T-cell (primary cell): ENCODE data around the gene GDF7. TPM values are rescaled to one million over a fixed set of nuclear protein-coding genes. Genes with fewer than 3 reads are reported as not detected.

Source experiments
- ATAC-seq, 4 experiments: fragments of 200-7000 bp in 3 of 4; fragments of 150-1000 bp in 1 of 4; cut with Tn5 transposase; replicated peaks in 1 of 4; 1 replicate in 3 of 4; 2 replicates in 1 of 4; pipeline ENCODE4 v1.10.0; 2021; ENCODE audit warnings: moderate library complexity in 3 of 4, mild to moderate bottlenecking in 2 of 4, moderate number of reproducible peaks in 1 of 4
- CTCF ChIA-PET, 2 donors: fragments of 300-600 bp; sonication (Branson Sonifier 250); formaldehyde crosslinking; loops; one replicate each; lab custom pipeline; 2022; ENCODE audit warnings: antibody characterized with exemption in 2 of 2; lab: Charles Lee
- POLR2A ChIA-PET, 2 donors: fragments of 300-600 bp; sonication (Branson Sonifier 250); formaldehyde crosslinking; loops; one replicate each; lab custom pipeline; 2022; ENCODE audit warnings: antibody characterized with exemption in 2 of 2; lab: Charles Lee
- DNase-seq, 35 experiments: peaks; one replicate each; pipeline versions ENCODE4 v3.0.0 to v3.0.0-alpha.2; 2013 to 2023
- H3K27ac ChIP-seq: one replicate; pipeline ENCODE4 v1.5.1; 2013; ENCODE audit warnings: low read length
- H3K27me3 ChIP-seq, 2 experiments: replicated peaks in 1 of 2; 1 replicate in 1 of 2; 2 replicates in 1 of 2; pipeline versions ENCODE4 v1.6.1 to v1.7.0; 2013; ENCODE audit warnings: low read length in 1 of 2, mixed read lengths in 1 of 2; ENCODE audit not compliant: control insufficient read depth in 2 of 2, insufficient read depth in 2 of 2; ENCODE audit errors: extremely low read depth in 1 of 2
- H3K36me3 ChIP-seq, 2 donors: 1 replicate in 1 of 2; 2 replicates in 1 of 2; pipeline versions ENCODE4 v1.6.1 to v1.7.0; 2013; ENCODE audit warnings: low read length in 1 of 2; ENCODE audit not compliant: control insufficient read depth in 2 of 2, insufficient read depth in 1 of 2; ENCODE audit errors: extremely low read depth in 1 of 2
- H3K4me1 ChIP-seq, 2 experiments: 1 replicate in 1 of 2; 2 replicates in 1 of 2; pipeline versions ENCODE4 v1.6.1 to v1.7.0; 2013; ENCODE audit warnings: low read length in 2 of 2, mixed read lengths in 1 of 2; ENCODE audit not compliant: insufficient read depth in 2 of 2, control insufficient read depth in 1 of 2; ENCODE audit errors: extremely low read depth in 1 of 2
- H3K4me3 ChIP-seq, 2 donors: 1 replicate in 1 of 2; 2 replicates in 1 of 2; pipeline versions ENCODE4 v1.5.1 to v1.7.0; 2013; ENCODE audit warnings: mild to moderate bottlenecking in 2 of 2, low read length in 1 of 2, moderate library complexity in 1 of 2; ENCODE audit not compliant: control insufficient read depth in 1 of 2; ENCODE audit errors: extremely low read depth in 1 of 2
- H3K9me3 ChIP-seq: 2 replicates; pipeline ENCODE4 v1.7.0; 2013
- H3K27ac Mint-ChIP-seq, 2 donors: one replicate each; pipeline ENCODE4 v1.8.0; 2020 to 2021; ENCODE audit warnings: mild to moderate bottlenecking in 2 of 2, mixed read lengths in 2 of 2
- H3K27me3 Mint-ChIP-seq, 2 donors: one replicate each; pipeline ENCODE4 v1.8.0; 2021 to 2022; ENCODE audit warnings: mixed read lengths in 2 of 2
- H3K36me3 Mint-ChIP-seq: one replicate; pipeline ENCODE4 v1.8.0; 2021; ENCODE audit warnings: mixed read lengths
- H3K4me1 Mint-ChIP-seq, 3 donors: one replicate each; pipeline ENCODE4 v1.8.0; 2020 to 2022; ENCODE audit warnings: mixed read lengths in 3 of 3, mild to moderate bottlenecking in 1 of 3
- H3K4me3 Mint-ChIP-seq, 3 donors: one replicate each; pipeline ENCODE4 v1.8.0; 2020 to 2022; ENCODE audit warnings: mild to moderate bottlenecking in 3 of 3, mixed read lengths in 3 of 3, moderate library complexity in 3 of 3
- H3K9me3 Mint-ChIP-seq, 3 donors: one replicate each; pipeline ENCODE4 v1.8.0; 2020 to 2022; ENCODE audit warnings: mixed read lengths in 3 of 3
- WGBS: methylation state at CpG from one replicate; pipeline ENCODE4 v1.1.5; 2013; ENCODE audit warnings: missing lambda C conversion rate; ENCODE audit not compliant: insufficient coverage; 5-methylcytosine and 5-hydroxymethylcytosine counted together
- total RNA-seq, 35 experiments: library from RNA in 6 of 35; stranded (reverse) in 6 of 35; fragments of 120-200 nt in 1 of 35; gene quantifications; one replicate each; pipeline versions ENCODE4 v1.2.1 to v1.2.4 and lab custom pipeline; 2013 to 2026

GDF7 gene
- total RNA-seq, 5 donors from 2014 or later (not counting 1 experiment from before 2014, with no cell fraction given) = 0.10 to 0.51 (median 0.16) TPM

DNA sequence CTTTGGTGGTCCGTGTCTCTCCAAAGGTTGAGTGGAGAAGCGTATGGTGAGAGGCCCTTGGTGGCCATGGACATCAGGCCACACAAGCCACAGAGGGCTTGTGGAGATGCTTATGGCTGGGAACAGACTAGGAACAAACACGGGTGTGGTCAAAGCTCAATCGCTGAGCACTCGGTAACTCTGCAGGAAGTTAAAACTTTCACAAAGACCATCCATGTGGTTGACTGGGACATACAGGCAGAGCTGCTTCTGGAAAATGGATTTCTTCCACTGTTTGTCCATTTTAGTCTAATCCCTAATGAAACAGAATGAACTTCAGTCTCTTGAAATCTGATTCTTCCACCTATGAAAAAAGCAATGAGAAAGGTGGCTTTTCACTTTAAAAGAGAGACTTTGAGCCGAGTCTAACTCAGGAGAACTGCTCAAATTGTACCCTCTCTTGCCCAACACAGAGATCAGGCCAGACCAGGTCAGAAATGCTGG, 17.7 kb downstream of the GDF7 start:
- H3K9me3 Mint-ChIP-seq = no peaks in the 10 kb centered on the region
- ChIA-PET POLR2A (no interaction called here), CTCF (interaction anchor here in 1 of 2 donors (1.1 kb wide), 1 partner anchor 29 kb away, joined by 4 read pairs; no protein-coding TSS in a partner anchor)
- H3K4me1 Mint-ChIP-seq = peaks cover 0 to 9% (median 5%) of the 10 kb centered on the region in 3 donors
- H3K27ac Mint-ChIP-seq = no peak overlapping the region
- H3K36me3 Mint-ChIP-seq = peaks cover 64% of the 10 kb centered on the region
- H3K4me3 Mint-ChIP-seq = no peak overlapping the region
- DNase-seq (no peak), ATAC-seq (no peak)
- no peaks in the 10 kb centered on the region for H3K9me3 ChIP-seq
- no peaks in the 10 kb centered on the region for H3K27me3 Mint-ChIP-seq
- H3K36me3 ChIP-seq = peaks cover 4 to 49% of the 10 kb centered on the region in 2 donors
- no peak overlapping the region for H3K4me3 ChIP-seq
- WGBS = 86% methylated on average over 3 of the region's 6 CpGs
- no peak overlapping the region for H3K27ac ChIP-seq
- H3K4me1 ChIP-seq = no peaks in the 10 kb centered on the region
- H3K27me3 ChIP-seq = no peaks in the 10 kb centered on the region

DNA sequence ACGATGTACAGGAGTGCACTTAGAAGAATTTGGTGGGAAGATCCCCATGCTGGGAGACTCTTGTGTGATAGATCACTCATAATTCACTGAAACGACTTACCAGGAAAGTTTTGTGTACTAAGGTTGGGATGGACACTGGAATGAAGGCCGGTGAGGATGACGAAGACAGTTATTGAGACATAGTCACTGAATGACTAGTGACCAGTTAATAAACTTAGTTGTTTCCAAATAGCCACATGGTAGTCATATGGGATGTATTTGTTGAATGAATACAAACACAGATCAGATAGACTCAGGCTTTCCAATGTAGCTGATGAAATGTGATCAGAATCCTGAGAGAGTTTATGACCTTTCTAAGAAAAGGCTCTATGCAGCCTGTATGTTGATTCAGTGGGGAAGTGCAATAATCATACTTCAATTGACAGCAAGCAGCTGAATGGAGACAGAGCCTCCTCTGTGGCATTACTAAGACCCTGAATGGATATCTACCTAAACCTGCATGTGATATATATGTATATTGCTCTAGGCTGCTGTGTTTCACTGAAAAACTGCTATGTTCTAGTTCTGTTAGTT, 20.4 kb downstream of the GDF7 start:
- ATAC-seq = no peak
- WGBS = 100% methylated on average over 3 of the region's 4 CpGs
- H3K4me3 ChIP-seq = no peak overlapping the region
- no peaks in the 10 kb centered on the region for H3K9me3 ChIP-seq
- H3K27ac ChIP-seq = no peak overlapping the region
- peaks cover 69% of the 10 kb centered on the region for H3K36me3 Mint-ChIP-seq
- H3K4me3 Mint-ChIP-seq = no peak overlapping the region
- no peaks in the 10 kb centered on the region for H3K27me3 ChIP-seq
- peaks cover 0 to 8% (median 5%) of the 10 kb centered on the region in 3 donors for H3K4me1 Mint-ChIP-seq
- no peaks in the 10 kb centered on the region for H3K4me1 ChIP-seq
- no peaks in the 10 kb centered on the region for H3K9me3 Mint-ChIP-seq
- H3K27ac Mint-ChIP-seq = no peak overlapping the region
- POLR2A ChIA-PET = no interaction called here
- peaks cover 0 to 38% of the 10 kb centered on the region in 2 donors for H3K36me3 ChIP-seq
- no peak for DNase-seq
- H3K27me3 Mint-ChIP-seq = no peaks in the 10 kb centered on the region
- CTCF ChIA-PET = no interaction called here

DNA sequence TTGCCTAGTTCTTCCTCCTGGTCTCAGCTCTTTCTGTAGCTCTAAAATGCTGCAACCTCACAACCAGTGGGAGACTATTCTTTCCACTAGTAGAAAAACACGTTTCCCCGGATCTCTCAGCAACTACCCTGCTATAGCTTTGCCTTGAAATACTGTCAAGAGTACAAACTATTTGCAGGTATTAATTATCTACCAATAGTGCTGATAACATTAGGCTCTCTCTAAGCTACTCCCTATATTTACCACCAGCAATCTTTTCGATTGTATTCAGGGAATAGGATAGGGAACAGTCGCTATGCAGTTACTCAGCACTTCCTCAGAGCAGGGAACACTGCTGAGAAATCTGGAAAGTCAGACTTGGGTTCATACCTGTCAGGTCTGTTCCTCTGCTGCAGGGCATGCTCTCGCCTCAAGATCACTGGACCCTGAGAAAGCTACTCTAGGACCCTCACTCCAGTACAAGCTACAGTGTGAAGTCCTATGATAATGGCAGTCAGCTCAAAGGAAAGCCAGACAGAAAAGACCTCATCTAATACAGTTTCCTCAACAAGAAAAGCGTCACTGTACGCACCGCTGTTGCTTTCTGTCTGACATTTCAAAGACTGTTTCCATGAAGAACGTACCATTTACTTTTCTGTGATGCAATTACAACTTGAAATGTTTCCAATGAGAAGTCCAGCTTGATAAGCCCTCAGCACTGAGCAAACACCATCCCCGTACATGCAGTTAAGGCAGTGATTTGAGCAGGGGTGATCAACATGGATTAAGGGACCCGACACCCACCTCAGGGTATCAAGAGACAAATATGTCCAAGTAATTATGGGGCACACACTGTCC, 22.7 kb downstream of the GDF7 start:
- H3K36me3 ChIP-seq = peaks cover 2 to 38% of the 10 kb centered on the region in 2 donors
- CTCF ChIA-PET = interaction anchor here (0.8 to 1.2 kb wide), 2 partner anchors 28 to 353 kb away, joined by 3 to 4 read pairs; no protein-coding TSS in a partner anchor
- no peak overlapping the region for H3K27ac Mint-ChIP-seq
- H3K36me3 Mint-ChIP-seq = peaks cover 58% of the 10 kb centered on the region
- H3K9me3 Mint-ChIP-seq = no peaks in the 10 kb centered on the region
- POLR2A ChIA-PET = no interaction called here
- H3K4me3 Mint-ChIP-seq = no peak overlapping the region
- H3K4me1 ChIP-seq = no peaks in the 10 kb centered on the region
- 83% methylated on average over 6 of the region's 11 CpGs for WGBS
- no peak for ATAC-seq
- H3K27me3 ChIP-seq = no peaks in the 10 kb centered on the region
- H3K27ac ChIP-seq = no peak overlapping the region
- H3K9me3 ChIP-seq = no peaks in the 10 kb centered on the region
- no peak for DNase-seq
- H3K4me1 Mint-ChIP-seq = no peaks in the 10 kb centered on the region
- no peak overlapping the region for H3K4me3 ChIP-seq
- no peaks in the 10 kb centered on the region for H3K27me3 Mint-ChIP-seq

DNA sequence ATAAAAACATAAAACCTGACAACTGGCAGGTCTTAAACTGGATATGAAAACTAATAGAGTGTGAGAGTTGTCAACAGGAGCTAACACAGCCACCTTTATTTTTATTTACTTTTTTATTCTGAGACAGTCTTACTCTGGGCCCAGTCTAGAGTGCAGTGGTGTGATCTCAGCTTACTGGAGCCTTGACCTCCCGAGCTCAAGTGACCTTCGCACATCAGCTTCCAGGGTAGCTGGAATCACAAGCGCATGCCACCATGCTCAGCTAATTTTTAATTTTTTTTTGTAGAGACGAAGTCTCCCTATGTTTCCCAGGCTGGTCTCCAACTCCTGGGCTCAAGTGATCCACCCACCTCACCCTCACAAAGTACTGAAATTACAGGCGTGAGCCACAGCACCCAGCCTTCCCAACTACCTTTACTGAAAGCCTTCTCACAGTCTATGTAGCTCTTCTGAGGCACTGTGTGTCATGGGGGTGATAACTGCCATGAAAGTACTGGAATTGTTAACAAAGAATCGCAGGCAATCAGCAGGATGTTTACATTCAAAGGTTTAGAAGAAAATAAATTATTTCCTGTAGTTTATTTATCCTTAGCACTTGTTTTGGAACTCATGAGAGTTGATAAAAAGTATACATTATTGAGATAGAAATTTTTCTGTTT, 24.3 kb downstream of the GDF7 start:
- Mint-ChIP-seq H3K27me3 (no peaks in the 10 kb centered on the region), H3K4me1 (no peaks in the 10 kb centered on the region), H3K4me3 (no peak overlapping the region), H3K27ac (no peak overlapping the region), H3K9me3 (no peaks in the 10 kb centered on the region), H3K36me3 (peaks cover 53% of the 10 kb centered on the region)
- Histone ChIP-seq H3K27me3 (no peaks in the 10 kb centered on the region), H3K4me3 (no peak overlapping the region), H3K4me1 (no peaks in the 10 kb centered on the region), H3K9me3 (no peaks in the 10 kb centered on the region), H3K36me3 (peaks cover 2 to 27% of the 10 kb centered on the region in 2 donors), H3K27ac (no peak overlapping the region)
- POLR2A ChIA-PET = interaction anchor here (0.6 to 0.7 kb wide), 2 partner anchors 342 to 374 kb away, joined by 3 read pairs; no protein-coding TSS in a partner anchor
- 97% methylated on average over 4 of the region's 6 CpGs for WGBS
- DNase-seq (no peak), ATAC-seq (no peak)
- CTCF ChIA-PET = interaction anchor here (0.5 to 1.5 kb wide), 3 partner anchors 12 to 20 kb away, joined by 3 to 6 read pairs (median 3); no protein-coding TSS in a partner anchor

DNA sequence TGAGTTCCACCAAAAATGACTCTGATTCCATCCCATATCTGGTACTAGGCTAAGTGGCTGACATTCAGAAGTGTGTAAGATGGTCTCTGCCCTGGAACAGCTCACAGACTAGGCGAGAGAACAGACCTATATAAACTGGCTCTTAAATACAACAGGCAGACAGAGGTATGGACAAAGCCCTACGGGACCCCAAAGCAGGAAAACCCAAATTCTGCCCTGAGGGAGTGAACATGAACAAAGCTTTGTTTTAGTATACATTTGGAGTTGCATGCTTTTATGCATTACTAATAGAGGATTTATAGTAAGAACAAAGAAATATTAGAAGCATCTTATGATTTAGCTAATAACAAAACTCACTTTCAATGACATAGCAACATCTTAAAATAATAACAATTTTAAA, 25.1 kb downstream of the GDF7 start:
- CTCF ChIA-PET = interaction anchor here (0.6 to 1.5 kb wide), 2 partner anchors 11 to 14 kb away, joined by 3 to 6 read pairs; no protein-coding TSS in a partner anchor
- WGBS = no CpG with 5 or more reads among the region's 2 CpGs
- peaks cover 48% of the 10 kb centered on the region for H3K36me3 Mint-ChIP-seq

DNA sequence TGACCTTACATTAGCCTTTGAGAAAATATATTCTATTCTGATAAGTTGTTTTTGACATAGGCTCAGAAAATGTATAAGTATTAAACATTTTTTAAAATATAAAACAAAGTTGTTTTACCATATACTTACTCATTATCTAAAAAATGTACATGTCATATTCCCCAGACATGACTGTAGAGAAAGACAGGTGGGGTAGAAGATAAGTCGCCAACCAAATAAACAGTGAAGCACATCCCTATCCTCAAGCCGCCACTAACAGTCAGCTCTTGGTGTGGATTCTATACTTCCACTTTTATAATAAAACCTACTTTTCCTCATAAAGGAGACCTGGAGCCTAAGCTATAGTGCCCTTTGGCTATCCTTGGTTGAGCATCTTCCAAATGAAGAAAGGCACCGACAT, 26.4 kb downstream of the GDF7 start:
- no peak for DNase-seq
- Mint-ChIP-seq H3K36me3 (peaks cover 45% of the 10 kb centered on the region), H3K9me3 (no peaks in the 10 kb centered on the region), H3K4me1 (no peaks in the 10 kb centered on the region), H3K27me3 (no peaks in the 10 kb centered on the region), H3K27ac (no peak overlapping the region), H3K4me3 (no peak overlapping the region)
- H3K4me1 ChIP-seq = no peaks in the 10 kb centered on the region
- no peak overlapping the region for H3K27ac ChIP-seq
- H3K4me3 ChIP-seq = no peak overlapping the region
- WGBS = 89% methylated on average over 1 of the region's 3 CpGs
- no peak for ATAC-seq
- POLR2A ChIA-PET = interaction anchor here in 1 of 2 donors (0.5 kb wide), 1 partner anchor 1290 kb away, joined by 3 read pairs; no protein-coding TSS in a partner anchor
- H3K27me3 ChIP-seq = no peaks in the 10 kb centered on the region
- H3K36me3 ChIP-seq = peaks cover 2 to 19% of the 10 kb centered on the region in 2 donors
- CTCF ChIA-PET = no interaction called here
- no peaks in the 10 kb centered on the region for H3K9me3 ChIP-seq

More for the DNA sequence above, 25.1 kb downstream of the GDF7 start:
- Mint-ChIP-seq H3K4me3 (no peak overlapping the region), H3K9me3 (no peaks in the 10 kb centered on the region), H3K27me3 (no peaks in the 10 kb centered on the region), H3K27ac (no peak overlapping the region), H3K4me1 (no peaks in the 10 kb centered on the region)
- ATAC-seq (no peak), DNase-seq (no peak)
- Histone ChIP-seq H3K27ac (no peak overlapping the region), H3K4me1 (no peaks in the 10 kb centered on the region), H3K9me3 (no peaks in the 10 kb centered on the region), H3K4me3 (no peak overlapping the region), H3K36me3 (peaks cover 2 to 25% of the 10 kb centered on the region in 2 donors), H3K27me3 (no peaks in the 10 kb centered on the region)
- POLR2A ChIA-PET = interaction anchor here in 1 of 2 donors (0.7 kb wide), 1 partner anchor 341 kb away, joined by 3 read pairs; no protein-coding TSS in a partner anchor
